K562 (cell line): ENCODE results near the gene CAMK1D. TPM values are rescaled to one million over a fixed set of nuclear protein-coding genes. Genes with fewer than 3 reads are reported as not detected.

Source experiments
- ATAC-seq: fragments of 200-7000 bp; cut with Tn5 transposase; 3 replicates; pipeline ENCODE4 v1.9.1; 2020; ENCODE audit warnings: moderate library complexity
- Bru-seq: library from RNA; stranded (reverse); fragments of 400-500 nt; gene quantifications from one replicate; lab custom pipeline; 2021; lab: Mats Ljungman, UMichigan
- BruChase-seq, 2 experiments: library from RNA; stranded (reverse); fragments of 400-500 nt; gene quantifications; one replicate each; lab custom pipeline; 2021; lab: Mats Ljungman, UMichigan
- BruUV-seq: library from RNA; stranded (reverse); fragments of 400-500 nt; replicated peaks from 2 replicates; lab custom pipeline; 2021; lab: Mats Ljungman, UMichigan
- CTCF ChIA-PET: fragments of 300-600 bp; formaldehyde crosslinking; extraction: SDS; loops from one replicate; lab custom pipeline; 2021; ENCODE audit warnings: low intra/inter-chr PET ratio; lab: Yijun Ruan, JAX
- POLR2A ChIA-PET: fragments of 300-600, 350-650 bp; sonication (Branson Sonifier 250); formaldehyde crosslinking; extraction: SDS; loops from one replicate; lab custom pipeline; 2021; ENCODE audit warnings: antibody characterized with exemption, inconsistent platforms; lab: Yijun Ruan, JAX
- DNase-seq, 4 experiments: peaks; one replicate each; pipeline versions ENCODE4 v3.0.0 to v3.0.0-alpha.2; 2011 to 2018; ENCODE audit warnings: low spot score in 3 of 4, mixed read lengths in 3 of 4; ENCODE audit errors: extremely low read depth in 1 of 4
- FAIRE-seq: peaks from 2 replicates; lab custom pipeline; 2011; peaks lifted over from hg19 to GRCh38; lab: Jason Lieb, UNC
- H2AFZ ChIP-seq: 2 replicates; pipeline ENCODE4 v1.6.0; 2011; ENCODE audit warnings: low read depth, low read length, control low read depth, inconsistent platforms
- H3K27ac ChIP-seq: fragments of 200-600 bp; 3 replicates; pipeline ENCODE4 v1.8.0; 2011; ENCODE audit warnings: low read depth, mild to moderate bottlenecking, control low read depth, inconsistent platforms, low read length, moderate library complexity, mixed read lengths; ENCODE audit errors: extremely low read depth
- H3K27me3 ChIP-seq, 2 experiments: fragments of 300-600 bp in 1 of 2; 2 replicates in 1 of 2; 3 replicates in 1 of 2; pipeline versions ENCODE4 v1.6.0 to v1.8.0; 2011; ENCODE audit warnings: inconsistent platforms in 2 of 2, low read length in 2 of 2, mild to moderate bottlenecking in 1 of 2, mixed read lengths in 1 of 2, moderate library complexity in 1 of 2; ENCODE audit not compliant: control insufficient read depth in 2 of 2, insufficient read depth in 2 of 2
- H3K36me3 ChIP-seq: fragments of 300-600 bp; 3 replicates; pipeline ENCODE4 v1.8.0; 2011; ENCODE audit warnings: mild to moderate bottlenecking, low read length, inconsistent platforms; ENCODE audit not compliant: control insufficient read depth, insufficient read depth
- H3K4me1 ChIP-seq, 2 experiments: fragments of 200-600 bp in 1 of 2; replicated peaks in 1 of 2; 2 replicates in 1 of 2; 3 replicates in 1 of 2; pipeline versions ENCODE4 v1.5.1 to v1.8.0; 2011; ENCODE audit warnings: inconsistent platforms in 2 of 2, low read length in 2 of 2, mild to moderate bottlenecking in 1 of 2, mixed read lengths in 1 of 2, moderate library complexity in 1 of 2; ENCODE audit not compliant: control insufficient read depth in 2 of 2, insufficient read depth in 2 of 2
- H3K4me2 ChIP-seq: 2 replicates; pipeline ENCODE4 v1.6.1; 2011; ENCODE audit warnings: low read length, control low read depth, inconsistent platforms, mixed read lengths; ENCODE audit not compliant: insufficient read depth
- H3K4me3 ChIP-seq: fragments of 200-600 bp; sonication (generic), shearing (Covaris generic); 2 replicates; pipeline ENCODE4 v1.5.1; 2016; ENCODE audit warnings: control low read depth, inconsistent platforms
- H3K79me2 ChIP-seq: fragments of 200-600 bp; 3 replicates; pipeline ENCODE4 v1.8.0; 2011; ENCODE audit warnings: low read length, inconsistent platforms; ENCODE audit not compliant: control insufficient read depth, insufficient read depth
- H3K9ac ChIP-seq, 2 experiments: 2 replicates each; pipeline versions ENCODE4 v1.6.0 to v1.6.1; 2011; ENCODE audit warnings: low read depth in 2 of 2, low read length in 2 of 2, control low read depth in 1 of 2, inconsistent platforms in 1 of 2, mild to moderate bottlenecking in 1 of 2, mixed read lengths in 1 of 2; ENCODE audit not compliant: insufficient read depth in 1 of 2
- H3K9me1 ChIP-seq: one replicate; pipeline ENCODE4 v1.6.0; 2011; ENCODE audit warnings: inconsistent platforms, mild to moderate bottlenecking, low read length, moderate library complexity; ENCODE audit not compliant: control insufficient read depth, insufficient read depth
- H3K9me3 ChIP-seq: replicated peaks from 2 replicates; pipeline ENCODE4 v1.5.1; 2011; ENCODE audit warnings: low read depth, low read length, inconsistent platforms; ENCODE audit not compliant: control insufficient read depth, insufficient read depth
- H4K20me1 ChIP-seq: replicated peaks from 2 replicates; pipeline ENCODE4 v1.6.1; 2011; ENCODE audit warnings: low read length, inconsistent platforms, mixed read lengths; ENCODE audit not compliant: control insufficient read depth, insufficient read depth
- CAMTA2 ChIP-seq: fragments of 250-450 bp; sonication (Bioruptor Pico); conservative IDR thresholded peaks from 2 replicates; pipeline ENCODE4 v1.5.1; 2022
- FOXK2 ChIP-seq, 2 experiments: fragments of 450-650 bp; IDR thresholded peaks in 1 of 2; conservative IDR thresholded peaks in 1 of 2; 2 replicates each; pipeline ENCODE4 v1.6.1; 2016; ENCODE audit warnings: low read depth in 2 of 2, mild to moderate bottlenecking in 1 of 2
- MAZ ChIP-seq, 2 experiments: fragments of 450-650 bp in 1 of 2; sonication (generic) in 1 of 2; formaldehyde crosslinking; IDR thresholded peaks in 1 of 2; conservative IDR thresholded peaks in 1 of 2; 2 replicates each; pipeline versions ENCODE4 v1.4.0 to v1.5.0; 2020; ENCODE audit warnings: mild to moderate bottlenecking in 1 of 2, missing genetic modification reagents in 1 of 2
- NFYB ChIP-seq: IDR thresholded peaks from 2 replicates; pipeline ENCODE4 v1.6.1; 2011; ENCODE audit warnings: mild to moderate bottlenecking, moderate library complexity; ENCODE audit not compliant: insufficient read length; ENCODE audit errors: extremely low read depth
- PML ChIP-seq: IDR thresholded peaks from 2 replicates; pipeline ENCODE4 v1.6.1; 2012; ENCODE audit warnings: low read length, inconsistent platforms
- SP1 ChIP-seq: sonication (generic); formaldehyde crosslinking; IDR thresholded peaks from 2 replicates; pipeline ENCODE4 v1.8.1; 2022; ENCODE audit warnings: mild to moderate bottlenecking, missing genetic modification reagents
- THRAP3 ChIP-seq: fragments of 450-650 bp; IDR thresholded peaks from 2 replicates; pipeline ENCODE4 v1.6.1; 2016; ENCODE audit warnings: mild to moderate bottlenecking, inconsistent platforms, borderline replicate concordance
- ZNF311 ChIP-seq: fragments of 250-450 bp; sonication (Bioruptor Pico); IDR thresholded peaks from 2 replicates; pipeline ENCODE4 v1.4.0; 2020; ENCODE audit warnings: mild to moderate bottlenecking, moderate library complexity
- WGBS: fragments of 100-300 bp; shearing (Covaris generic); methylation state at CpG from one replicate; pipeline ENCODE4 v1.1.6; 2016; ENCODE audit warnings: low coverage, mixed read lengths; ENCODE audit not compliant: insufficient coverage; ENCODE audit errors: missing lambda C conversion rate; 5-methylcytosine and 5-hydroxymethylcytosine counted together
- in situ Hi-C: fragments of 300-500 bp; cut with MboI; formaldehyde crosslinking; loops from 4 replicates; pipeline ENCODE4 v1.15.0; 2018; ENCODE audit warnings: inconsistent platforms, mixed read lengths
- intact Hi-C: fragments of 100-400 bp; cut with micrococcal nuclease; formaldehyde crosslinking; loops from 2 replicates; pipeline ENCODE4 v1.14.2; 2022
- long read RNA-seq, 3 experiments: library from polyadenylated mRNA in 2 of 3; library from RNA in 1 of 3; unstranded in 2 of 3; stranded (forward) in 1 of 3; transcript quantifications; one replicate each; pipeline ENCODE4 v2.0.0, GENCODE V29; 2019 to 2022
- polyA minus RNA-seq, 3 experiments: library from RNA; depleted of rRNA, polyadenylated mRNA; stranded (reverse); fragments of >200 nt; gene quantifications; 2 replicates each; pipeline ENCODE4 v1.2.3, GENCODE V29; 2011
- polyA plus RNA-seq, 8 experiments: library from polyadenylated mRNA; depleted of rRNA in 4 of 8; stranded (reverse) in 5 of 8; unstranded in 3 of 8; fragments of >200 nt; fragmentation: Nextera tagmentation in 2 of 8; fragmentation: Illumina TruSeq in 1 of 8; extraction: Ambion mirVana in 2 of 8; extraction: Trizol in 1 of 8; gene quantifications; 2 replicates each; pipeline versions ENCODE4 v1.2.1 to v1.2.3, GENCODE V29; 2011 to 2014; ENCODE audit warnings: inconsistent platforms in 1 of 8, missing spikeins in 1 of 8
- total RNA-seq, 7 experiments: library from RNA; depleted of rRNA in 6 of 7; stranded (reverse); fragments of >200 nt in 6 of 7; fragmentation: Illumina TruSeq in 2 of 7; extraction: Trizol in 2 of 7; gene quantifications; 2 replicates each; pipeline versions ENCODE4 v1.2.1 to v1.2.3, GENCODE V29; 2011 to 2021; ENCODE audit warnings: low replicate concordance in 1 of 7
- TF ChIP-seq, protein P1 (sequence below), 2 experiments: IDR thresholded peaks; 2 replicates each; pipeline ENCODE4 v1.6.1; 2011; ENCODE audit warnings: borderline replicate concordance in 1 of 2, control low read depth in 1 of 2, low read depth in 1 of 2, low read length in 1 of 2, mild to moderate bottlenecking in 1 of 2, mixed read lengths in 1 of 2, moderate library complexity in 1 of 2; ENCODE audit not compliant: insufficient read depth in 1 of 2, insufficient read length in 1 of 2, poor library complexity in 1 of 2, severe bottlenecking in 1 of 2; ENCODE audit errors: extremely low read depth in 1 of 2
- TF ChIP-seq, protein P2 (sequence below): fragments of 250-450 bp; sonication (Bioruptor Pico); IDR thresholded peaks from 2 replicates; pipeline ENCODE4 v1.6.1; 2021; ENCODE audit warnings: mild to moderate bottlenecking
- TF ChIP-seq, protein P3 (sequence below), 3 experiments: fragments of 200-800 bp in 1 of 3; sonication (Bioruptor generic) in 1 of 3; sonication (generic) in 1 of 3; formaldehyde crosslinking in 1 of 3; IDR thresholded peaks; 2 replicates each; pipeline versions ENCODE4 v1.6.1 to v1.8.0; 2016 to 2022; ENCODE audit warnings: mild to moderate bottlenecking in 2 of 3, missing compliant biosample characterization in 2 of 3, missing genetic modification characterization in 2 of 3, missing genetic modification reagents in 1 of 3

The CAMK1D gene
- 0.23 and 0.60 TPM in 2 replicates for total RNA-seq (2011; cell fraction: chromatin; rRNA removed; ENCODE audit: low replicate concordance)
- total RNA-seq (2011; cell fraction: nucleolus; rRNA removed), result not detected in 2 replicates
- total RNA-seq (2011; cell fraction: nucleoplasm; rRNA removed), result 0.15 and 0.84 TPM in 2 replicates
- total RNA-seq (2014; rRNA removed) (not detected in 2 replicates), total RNA-seq (2014; rRNA removed; fragmentation: Illumina TruSeq; extraction: Trizol) (0.18 TPM in 1 of 2 replicates, not detected in the other), total RNA-seq (2015; rRNA removed; fragmentation: Illumina TruSeq; extraction: Trizol) (not detected in 2 replicates), total RNA-seq (2021) (0.09 and 0.24 TPM in 2 replicates), polyA plus RNA-seq (2011; rRNA removed) (0.04 TPM in 1 of 2 replicates, not detected in the other), polyA plus RNA-seq (2014; fragmentation: Illumina TruSeq; extraction: Trizol) (0.12 TPM in 2 replicates), polyA plus RNA-seq (2014; fragmentation: Nextera tagmentation; extraction: Ambion mirVana) (not detected), polyA plus RNA-seq (2014; rRNA removed) (0.04 and 0.23 TPM in 2 replicates), polyA minus RNA-seq (2011; rRNA and poly(A)+ RNA removed) (0.12 TPM in 1 of 2 replicates, not detected in the other), Bru-seq, nascent RNA (percentile 18 among the genes with signal in this experiment), BruChase-seq, experiment 1, labeled RNA remaining after a 2-hour chase (percentile 17 among the genes with signal in this experiment), BruChase-seq, experiment 2, labeled RNA remaining after a 6-hour chase (percentile 16 among the genes with signal in this experiment)
- polyA plus RNA-seq (2011; cell fraction: cytosol; rRNA removed), result 0.03 and 0.13 TPM in 2 replicates
- 0.07 and 0.10 TPM in 2 replicates for polyA plus RNA-seq (2011; cell fraction: nucleus; rRNA removed)
- polyA plus RNA-seq (2012), result 0.12 and 0.46 TPM in 2 replicates
- not detected in 2 replicates for polyA minus RNA-seq (2011; cell fraction: cytosol; rRNA and poly(A)+ RNA removed)
- polyA minus RNA-seq (2011; cell fraction: nucleus; rRNA and poly(A)+ RNA removed), result not detected in 2 replicates
- long read RNA-seq, experiment 1, result 0 reads
- long read RNA-seq, experiment 2, result 0 reads
- long read RNA-seq, experiment 3, result 0 reads

DNA sequence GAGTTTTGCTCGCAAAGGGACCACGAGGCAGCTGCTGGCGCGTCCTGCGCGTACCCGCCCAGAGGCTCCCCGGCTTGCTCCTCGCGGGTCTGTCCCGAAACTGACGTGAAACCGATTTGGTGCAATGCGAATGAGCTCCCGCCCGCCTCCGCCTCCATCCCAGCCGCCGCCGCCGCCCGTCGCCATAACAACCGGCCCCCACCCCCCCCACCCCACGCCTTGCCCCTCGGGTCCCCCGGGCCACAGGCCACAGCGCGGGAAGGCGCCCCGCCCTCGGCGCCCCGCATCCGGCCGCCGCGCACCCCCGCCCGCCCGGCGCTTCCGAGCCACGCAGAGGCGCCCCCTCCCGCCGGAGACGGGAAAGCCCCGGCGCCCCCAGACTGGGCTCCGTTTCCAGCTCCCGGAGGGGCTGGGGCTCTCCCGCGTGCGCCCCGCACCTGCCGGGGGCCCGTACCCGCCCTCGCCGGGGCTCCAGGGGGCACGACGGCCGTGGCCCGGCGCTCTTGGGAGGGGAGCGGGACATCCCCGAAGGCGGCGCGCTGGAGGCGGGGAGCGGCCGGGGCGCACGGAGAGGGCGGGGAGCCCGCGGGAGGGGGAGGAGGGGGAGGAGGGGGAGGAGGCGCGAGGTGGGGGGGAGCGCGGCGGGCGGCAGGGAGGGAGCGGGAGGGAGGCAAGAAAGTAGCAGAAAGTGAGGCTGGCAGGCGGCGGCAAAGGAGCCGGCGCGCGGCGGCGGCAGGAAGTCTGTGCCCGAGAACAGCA, at the start of gene CAMK1D:
TSS of gene CAMK1D (plus strand) at position 678 of the 759 bp plus-strand sequence.
- POLR2A ChIA-PET, result interaction anchor here (0.6 to 1.1 kb wide), 2 partner anchors 10 to 387 kb away, joined by 3 read pairs; no protein-coding TSS in a partner anchor
- TF ChIP-seq, protein P1, sequence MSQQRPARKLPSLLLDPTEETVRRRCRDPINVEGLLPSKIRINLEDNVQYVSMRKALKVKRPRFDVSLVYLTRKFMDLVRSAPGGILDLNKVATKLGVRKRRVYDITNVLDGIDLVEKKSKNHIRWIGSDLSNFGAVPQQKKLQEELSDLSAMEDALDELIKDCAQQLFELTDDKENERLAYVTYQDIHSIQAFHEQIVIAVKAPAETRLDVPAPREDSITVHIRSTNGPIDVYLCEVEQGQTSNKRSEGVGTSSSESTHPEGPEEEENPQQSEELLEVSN (IDR thresholded peaks at IDR 0.05; ENCODE audit: borderline replicate concordance in 1 of 2, extremely low read depth in 1 of 2, insufficient read depth in 1 of 2, insufficient read length in 1 of 2, low read depth in 1 of 2, low read length in 1 of 2, poor library complexity in 1 of 2, severe bottlenecking in 1 of 2), result peak in 1 of 2 experiments; percentile 61
- TF ChIP-seq SP1 (CRISPR knock-in tag) (no peak), PML (no peak), THRAP3 (no peak), ZNF311 (CRISPR knock-in tag) (no peak), CAMTA2 (no peak), FOXK2 (conservative IDR thresholded peaks at IDR 0.05 in 1 of 2, IDR thresholded peaks at IDR 0.05 in 1 of 2; ENCODE audit: low read depth in 2 of 2) (no peak), NFYB (no peak), MAZ (CRISPR knock-in tag; conservative IDR thresholded peaks at IDR 0.05 in 1 of 2, IDR thresholded peaks at IDR 0.05 in 1 of 2) (peak; percentile 41 to 82; a peak in 3 of 4 replicates)
- TF ChIP-seq, protein P2, sequence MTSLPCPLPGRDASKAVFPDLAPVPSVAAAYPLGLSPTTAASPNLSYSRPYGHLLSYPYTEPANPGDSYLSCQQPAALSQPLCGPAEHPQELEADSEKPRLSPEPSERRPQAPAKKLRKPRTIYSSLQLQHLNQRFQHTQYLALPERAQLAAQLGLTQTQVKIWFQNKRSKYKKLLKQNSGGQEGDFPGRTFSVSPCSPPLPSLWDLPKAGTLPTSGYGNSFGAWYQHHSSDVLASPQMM (CRISPR knock-in tag), result no peak
- TF ChIP-seq, protein P3, sequence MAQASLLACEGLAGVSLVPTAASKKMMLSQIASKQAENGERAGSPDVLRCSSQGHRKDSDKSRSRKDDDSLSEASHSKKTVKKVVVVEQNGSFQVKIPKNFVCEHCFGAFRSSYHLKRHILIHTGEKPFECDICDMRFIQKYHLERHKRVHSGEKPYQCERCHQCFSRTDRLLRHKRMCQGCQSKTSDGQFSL (CRISPR knock-in tag; IDR thresholded peaks at IDR 0.05), result no peak
- TF ChIP-seq, protein P3 (tag; IDR thresholded peaks at IDR 0.05), result peak in 1 of 2 experiments; percentile 63; a peak in 1 of 4 replicates

More for the DNA sequence above, at the start of gene CAMK1D:
- Histone ChIP-seq H3K36me3 (no peaks in the 10 kb centered on the region), H3K4me1 (peaks cover 0 to 23% of the 10 kb centered on the region in 2 experiments; a peak in 2 of 5 replicates), H3K4me2 (peak within 1 kb of the TSS; percentile 41), H3K9ac (peak within 1 kb of the TSS in 1 of 2 experiments; percentile 35; a peak in 2 of 4 replicates), H3K79me2 (no peaks in the 10 kb centered on the region), H4K20me1 (0 out of 2 replicates have a peak, but pooled peaks cover 6% of the 10 kb centered on the region), H3K9me1 (no peaks in the 10 kb centered on the region), H2AFZ (peak within 1 kb of the TSS; percentile 76), H3K27me3 (peaks cover 32 to 60% of the 10 kb centered on the region in 2 experiments), H3K4me3 (peak within 1 kb of the TSS; percentile 55), H3K9me3 (no peaks in the 10 kb centered on the region), H3K27ac (no peak within 1 kb of the TSS)
- DNase-seq (peak; percentile 64 to 87 (median 80)), ATAC-seq (peak; percentile 89), FAIRE-seq (no peak)
- 3% methylated on average over 25 of the region's 95 CpGs for WGBS
- intact Hi-C loops, result no loop called here
- in situ Hi-C loops, result no loop called here
- CTCF ChIA-PET, result no interaction called here
- BruUV-seq, result no TSS peak
